PC-3 (cell line): Measurements from ENCODE around the gene EIF4EBP3. TPM values are rescaled to one million over a fixed set of nuclear protein-coding genes. Genes with fewer than 3 reads are reported as not detected.

ENCODE experiments used
- ATAC-seq: fragments of 200-7000 bp; cut with Tn5 transposase; 2 replicates; pipeline ENCODE4 v1.9.1; 2020; ENCODE audit warnings: mild to moderate bottlenecking, moderate library complexity
- BruUV-seq: library from RNA; stranded (reverse); fragments of 400-500 nt; replicated peaks from 2 replicates; lab custom pipeline; 2021; lab: Mats Ljungman, UMichigan
- CTCF ChIA-PET: fragments of 300-600 bp; sonication (Branson Sonifier 250); formaldehyde crosslinking; loops from one replicate; lab custom pipeline; 2022; ENCODE audit warnings: antibody characterized with exemption; lab: Charles Lee
- POLR2A ChIA-PET: fragments of 300-600 bp; sonication (Branson Sonifier 250); formaldehyde crosslinking; loops from one replicate; lab custom pipeline; 2022; ENCODE audit warnings: antibody characterized with exemption; ENCODE audit not compliant: unreplicated experiment; lab: Charles Lee
- DNase-seq: peaks from one replicate; pipeline ENCODE4 v3.0.0-alpha.2; 2015
- H2AFZ ChIP-seq: fragments of 300-600 bp; sonication (generic); 2 replicates; pipeline ENCODE4 v1.6.0; 2016; ENCODE audit warnings: antibody characterized with exemption, low read length
- H3F3A ChIP-seq: fragments of 300-600 bp; sonication (generic); one replicate; pipeline ENCODE4 v1.6.0; 2017; ENCODE audit warnings: antibody characterized with exemption, low read length, control low read depth, mild to moderate bottlenecking; ENCODE audit not compliant: unreplicated experiment
- H3K27ac ChIP-seq: fragments of 300-600 bp; sonication (generic); 2 replicates; pipeline ENCODE4 v1.5.1; 2016; ENCODE audit warnings: mild to moderate bottlenecking, low read length
- H3K27me3 ChIP-seq: fragments of 300-600 bp; sonication (generic); 2 replicates; pipeline ENCODE4 v1.6.1; 2016; ENCODE audit warnings: low read length, mixed read lengths
- H3K36me3 ChIP-seq: fragments of 300-600 bp; sonication (generic); 2 replicates; pipeline ENCODE4 v1.6.1; 2016; ENCODE audit warnings: low read depth, mixed run types, low read length, mixed read lengths
- H3K4me1 ChIP-seq: fragments of 300-600 bp; sonication (generic); 2 replicates; pipeline ENCODE4 v1.5.1; 2016; ENCODE audit warnings: low read length; ENCODE audit not compliant: insufficient read depth
- H3K4me2 ChIP-seq: fragments of 300-600 bp; sonication (generic); 2 replicates; pipeline ENCODE4 v1.6.0; 2016; ENCODE audit warnings: low read length
- H3K4me3 ChIP-seq: fragments of 300-600 bp; sonication (generic); 2 replicates; pipeline ENCODE4 v1.5.1; 2016; ENCODE audit warnings: mild to moderate bottlenecking, low read length, mixed read lengths
- H3K79me2 ChIP-seq: fragments of 300-600 bp; sonication (generic); 2 replicates; pipeline ENCODE4 v1.6.1; 2017; ENCODE audit warnings: low read length, mixed read lengths
- H3K9ac ChIP-seq: fragments of 300-600 bp; sonication (generic); 2 replicates; pipeline ENCODE4 v1.6.0; 2016; ENCODE audit warnings: mild to moderate bottlenecking, low read length
- H3K9me2 ChIP-seq: fragments of 300-600 bp; sonication (generic); replicated peaks from 2 replicates; pipeline ENCODE4 v1.6.1; 2016; ENCODE audit warnings: mixed run types, low read length, mixed read lengths
- H3K9me3 ChIP-seq: fragments of 300-600 bp; sonication (generic); 2 replicates; pipeline ENCODE4 v1.6.1; 2016; ENCODE audit warnings: low read length, mixed read lengths
- H4K20me1 ChIP-seq: fragments of 300-600 bp; sonication (generic); 2 replicates; pipeline ENCODE4 v1.6.1; 2016; ENCODE audit warnings: low read length, mixed read lengths
- EZH2 ChIP-seq: fragments of 300-600 bp; sonication (generic); IDR thresholded peaks from one replicate; pipeline ENCODE4 v1.6.1; 2017; ENCODE audit warnings: antibody characterized with exemption, mild to moderate bottlenecking, low read length; ENCODE audit not compliant: unreplicated experiment
- EZH2phosphoT487 ChIP-seq: fragments of 300-600 bp; sonication (generic); IDR thresholded peaks from 2 replicates; pipeline ENCODE4 v1.6.1; 2018; ENCODE audit warnings: mild to moderate bottlenecking, antibody characterized with exemption, low read length, borderline replicate concordance
- intact Hi-C: fragments of 100-400 bp; cut with micrococcal nuclease; formaldehyde crosslinking; loops from 2 replicates; pipeline ENCODE4 v1.9.0; 2023
- total RNA-seq: library from RNA; depleted of rRNA; stranded (reverse); fragments of >200 nt; gene quantifications from 2 replicates; pipeline ENCODE4 v1.2.3, GENCODE V29; 2014
- TF ChIP-seq, protein P1 (sequence below): fragments of 300-600 bp; sonication (generic); conservative IDR thresholded peaks from 2 replicates; pipeline ENCODE4 v1.5.1; 2017; ENCODE audit warnings: antibody characterized with exemption, low read depth, mild to moderate bottlenecking, low read length

EIF4EBP3 gene
- total RNA-seq, 1 experiment from 2014 or later: not detected

DNA sequence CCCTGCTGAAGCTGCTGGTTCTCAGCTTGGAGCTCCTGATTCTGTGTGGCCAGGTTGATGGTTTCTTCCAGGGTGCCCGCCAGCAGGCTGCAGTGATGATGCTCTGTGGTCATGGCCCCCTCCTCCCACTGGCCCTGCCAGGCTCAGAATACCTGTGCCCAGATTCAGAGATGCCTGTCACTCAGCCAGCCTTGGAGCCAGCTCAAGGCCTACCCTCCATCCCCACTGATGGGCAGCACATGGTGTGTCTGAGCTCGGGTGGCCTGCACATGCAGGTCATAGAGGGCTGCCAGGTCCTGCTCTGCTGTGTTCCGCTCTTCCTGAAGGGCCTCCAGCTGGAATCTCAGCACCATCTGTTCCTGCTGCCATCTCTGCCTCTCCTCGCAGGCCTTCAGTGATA is 22.6 kb downstream of the EIF4EBP3 start:
- ATAC-seq: no peak
- POLR2A ChIA-PET: no interaction called here

DNA sequence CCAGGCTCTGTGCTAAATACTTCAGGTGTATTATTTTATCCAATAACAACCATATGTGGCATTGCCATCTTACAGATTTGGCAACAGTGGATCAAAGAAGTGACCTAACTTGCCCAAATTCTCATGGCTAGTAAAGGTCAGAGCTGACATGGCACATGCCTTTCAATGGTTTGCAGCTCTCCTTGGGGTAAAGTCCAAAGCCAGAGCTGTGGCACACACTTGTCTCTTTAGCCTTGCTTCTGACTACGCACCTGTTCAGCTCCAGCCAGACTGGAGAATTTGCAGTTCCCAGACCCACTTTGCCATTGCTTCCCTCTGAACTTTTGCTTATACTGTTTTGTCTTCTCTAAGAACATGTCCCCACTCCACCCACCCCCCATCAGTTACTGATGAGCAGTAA is 23.0 kb downstream of the EIF4EBP3 start:
- peaks cover 13% of the 10 kb centered on the region; the same call in 1 of the 2 replicates for H3K36me3 ChIP-seq
- TF ChIP-seq, protein P1, sequence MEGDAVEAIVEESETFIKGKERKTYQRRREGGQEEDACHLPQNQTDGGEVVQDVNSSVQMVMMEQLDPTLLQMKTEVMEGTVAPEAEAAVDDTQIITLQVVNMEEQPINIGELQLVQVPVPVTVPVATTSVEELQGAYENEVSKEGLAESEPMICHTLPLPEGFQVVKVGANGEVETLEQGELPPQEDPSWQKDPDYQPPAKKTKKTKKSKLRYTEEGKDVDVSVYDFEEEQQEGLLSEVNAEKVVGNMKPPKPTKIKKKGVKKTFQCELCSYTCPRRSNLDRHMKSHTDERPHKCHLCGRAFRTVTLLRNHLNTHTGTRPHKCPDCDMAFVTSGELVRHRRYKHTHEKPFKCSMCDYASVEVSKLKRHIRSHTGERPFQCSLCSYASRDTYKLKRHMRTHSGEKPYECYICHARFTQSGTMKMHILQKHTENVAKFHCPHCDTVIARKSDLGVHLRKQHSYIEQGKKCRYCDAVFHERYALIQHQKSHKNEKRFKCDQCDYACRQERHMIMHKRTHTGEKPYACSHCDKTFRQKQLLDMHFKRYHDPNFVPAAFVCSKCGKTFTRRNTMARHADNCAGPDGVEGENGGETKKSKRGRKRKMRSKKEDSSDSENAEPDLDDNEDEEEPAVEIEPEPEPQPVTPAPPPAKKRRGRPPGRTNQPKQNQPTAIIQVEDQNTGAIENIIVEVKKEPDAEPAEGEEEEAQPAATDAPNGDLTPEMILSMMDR: no peak
- TF ChIP-seq EZH2phosphoT487 (no peak), EZH2 (no peak)
- H2AFZ ChIP-seq: no peak overlapping the region
- H3K4me1 ChIP-seq: peaks cover 10% of the 10 kb centered on the region
- H3K4me2 ChIP-seq: no peak overlapping the region
- H3K4me3 ChIP-seq: no peak overlapping the region
- no peaks in the 10 kb centered on the region for H3F3A ChIP-seq
- no peak overlapping the region for H3K27ac ChIP-seq
- H4K20me1 ChIP-seq: no peaks in the 10 kb centered on the region
- ATAC-seq: no peak
- no peaks in the 10 kb centered on the region for H3K9me2 ChIP-seq
- POLR2A ChIA-PET: no interaction called here
- H3K9me3 ChIP-seq: no peaks in the 10 kb centered on the region
- DNase-seq: no peak
- intact Hi-C loops: no loop called here
- no peak overlapping the region for H3K9ac ChIP-seq
- CTCF ChIA-PET: no interaction called here
- peaks cover 19% of the 10 kb centered on the region for H3K79me2 ChIP-seq
- H3K27me3 ChIP-seq: no peaks in the 10 kb centered on the region
- no TSS peak for BruUV-seq

More for the DNA sequence above, 22.6 kb downstream of the EIF4EBP3 start:
- H3K9me2 ChIP-seq: no peaks in the 10 kb centered on the region
- H3K27ac ChIP-seq: no peak overlapping the region
- no peak overlapping the region for H3K9ac ChIP-seq
- H2AFZ ChIP-seq: no peak overlapping the region
- peaks cover 13% of the 10 kb centered on the region; the same call in 1 of the 2 replicates for H3K36me3 ChIP-seq
- peaks cover 12% of the 10 kb centered on the region for H3K4me1 ChIP-seq
- peaks cover 23% of the 10 kb centered on the region for H3K79me2 ChIP-seq
- no peaks in the 10 kb centered on the region for H4K20me1 ChIP-seq
- no peak for DNase-seq
- no peaks in the 10 kb centered on the region for H3K9me3 ChIP-seq
- no peak overlapping the region for H3K4me2 ChIP-seq
- H3F3A ChIP-seq: no peaks in the 10 kb centered on the region
- H3K27me3 ChIP-seq: no peaks in the 10 kb centered on the region
- CTCF ChIA-PET: no interaction called here
- no TSS peak for BruUV-seq
- H3K4me3 ChIP-seq: no peak overlapping the region
- no peak for TF ChIP-seq EZH2
- TF ChIP-seq EZH2phosphoT487: no peak
- TF ChIP-seq, protein P1: no peak
- intact Hi-C loops: no loop called here

DNA sequence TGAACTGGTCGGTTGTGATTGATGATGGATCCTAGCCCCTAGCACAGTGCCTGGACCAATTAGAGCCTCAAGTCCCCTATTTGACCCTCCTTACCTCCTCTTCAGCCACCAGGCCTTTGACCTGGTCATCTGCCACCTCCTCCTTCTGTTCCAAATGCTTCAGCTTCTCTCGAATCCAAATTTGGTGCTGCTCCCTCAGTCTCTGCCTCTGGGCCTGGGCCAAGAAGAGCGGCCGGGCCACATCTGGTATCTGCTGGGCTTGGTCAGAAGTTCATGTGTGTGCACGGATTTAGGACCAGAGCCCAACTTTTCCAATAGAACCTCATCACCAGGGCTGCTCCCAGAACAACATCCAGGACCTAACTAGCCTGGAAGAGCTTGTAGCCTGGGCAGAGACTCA is 23.6 kb downstream of the EIF4EBP3 start:
- no peak for ATAC-seq
- Histone ChIP-seq H3K4me1 (0 out of 2 replicates have a peak, but pooled peaks cover 3% of the 10 kb centered on the region), H3F3A (no peaks in the 10 kb centered on the region), H3K4me3 (no peak overlapping the region), H3K27me3 (no peaks in the 10 kb centered on the region), H3K9me3 (no peaks in the 10 kb centered on the region), H3K4me2 (no peak overlapping the region), H4K20me1 (no peaks in the 10 kb centered on the region), H3K27ac (no peak overlapping the region), H3K36me3 (peaks cover 13% of the 10 kb centered on the region; the same call in 1 of the 2 replicates), H3K79me2 (peaks cover 12% of the 10 kb centered on the region), H2AFZ (no peak overlapping the region), H3K9ac (no peak overlapping the region), H3K9me2 (no peaks in the 10 kb centered on the region)
- ChIA-PET CTCF (no interaction called here), POLR2A (no interaction called here)
- BruUV-seq: no TSS peak
- TF ChIP-seq, protein P1: no peak
- no peak for TF ChIP-seq EZH2
- no peak for TF ChIP-seq EZH2phosphoT487
- intact Hi-C loops: no loop called here
- no peak for DNase-seq
